Nephron (organoid): Measurements from ENCODE around the gene FZD2.
"Not testable (repeated sequence)": the region's sequence is repeated elsewhere in the genome, so short reads cannot be mapped to it uniquely, and the experiment has no call there.

Source experiments
- H3K27ac Mint-ChIP-seq, 3 experiments: 2 replicates each; pipeline ENCODE4 v1.8.0; 2020; ENCODE audit warnings: mixed read lengths in 3 of 3, mild to moderate bottlenecking in 2 of 3, moderate library complexity in 1 of 3
- H3K27me3 Mint-ChIP-seq: 2 replicates; pipeline ENCODE4 v1.8.0; 2021; ENCODE audit warnings: low read depth, mild to moderate bottlenecking, moderate library complexity, mixed read lengths
- H3K36me3 Mint-ChIP-seq: 2 replicates; pipeline ENCODE4 v1.8.0; 2020; ENCODE audit warnings: low read depth, mixed read lengths
- H3K4me1 Mint-ChIP-seq: 2 replicates; pipeline ENCODE4 v1.8.0; 2020; ENCODE audit warnings: mixed read lengths
- H3K4me3 Mint-ChIP-seq, 3 experiments: 2 replicates each; pipeline ENCODE4 v1.8.0; 2020; ENCODE audit warnings: mild to moderate bottlenecking in 3 of 3, mixed read lengths in 3 of 3, moderate library complexity in 2 of 3
- H3K9me3 Mint-ChIP-seq: 2 replicates; pipeline ENCODE4 v1.8.0; 2020; ENCODE audit warnings: mixed read lengths
- TF ChIP-seq, protein P1 (sequence below), 3 experiments: fragments of 200-600 bp; sonication (generic); IDR thresholded peaks; one replicate each; pipeline ENCODE4 v1.5.0; 2021; ENCODE audit warnings: antibody characterized with exemption in 3 of 3; ENCODE audit not compliant: unreplicated experiment in 3 of 3

FZD2 gene

DNA sequence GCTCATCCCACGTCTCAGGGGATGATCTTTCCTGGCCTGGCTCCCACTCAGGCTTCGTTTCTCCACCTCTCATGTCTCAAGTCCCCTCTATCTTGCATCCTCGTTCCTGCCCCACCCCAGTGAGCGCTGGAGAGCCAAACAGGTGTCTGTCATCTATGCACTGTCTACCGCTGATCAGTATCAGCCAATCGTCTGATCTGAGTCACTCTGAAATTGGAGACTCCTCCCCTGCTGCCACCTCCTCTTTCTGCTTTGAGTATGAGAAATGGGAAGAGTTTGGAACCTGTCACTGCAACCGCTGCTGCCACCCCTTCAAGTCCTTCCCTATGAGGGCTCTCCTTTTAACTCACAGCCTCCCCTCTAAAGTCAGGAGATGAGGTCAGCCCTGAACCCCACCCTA, 28.0 kb downstream of the FZD2 start:
- TF ChIP-seq, protein P1, sequence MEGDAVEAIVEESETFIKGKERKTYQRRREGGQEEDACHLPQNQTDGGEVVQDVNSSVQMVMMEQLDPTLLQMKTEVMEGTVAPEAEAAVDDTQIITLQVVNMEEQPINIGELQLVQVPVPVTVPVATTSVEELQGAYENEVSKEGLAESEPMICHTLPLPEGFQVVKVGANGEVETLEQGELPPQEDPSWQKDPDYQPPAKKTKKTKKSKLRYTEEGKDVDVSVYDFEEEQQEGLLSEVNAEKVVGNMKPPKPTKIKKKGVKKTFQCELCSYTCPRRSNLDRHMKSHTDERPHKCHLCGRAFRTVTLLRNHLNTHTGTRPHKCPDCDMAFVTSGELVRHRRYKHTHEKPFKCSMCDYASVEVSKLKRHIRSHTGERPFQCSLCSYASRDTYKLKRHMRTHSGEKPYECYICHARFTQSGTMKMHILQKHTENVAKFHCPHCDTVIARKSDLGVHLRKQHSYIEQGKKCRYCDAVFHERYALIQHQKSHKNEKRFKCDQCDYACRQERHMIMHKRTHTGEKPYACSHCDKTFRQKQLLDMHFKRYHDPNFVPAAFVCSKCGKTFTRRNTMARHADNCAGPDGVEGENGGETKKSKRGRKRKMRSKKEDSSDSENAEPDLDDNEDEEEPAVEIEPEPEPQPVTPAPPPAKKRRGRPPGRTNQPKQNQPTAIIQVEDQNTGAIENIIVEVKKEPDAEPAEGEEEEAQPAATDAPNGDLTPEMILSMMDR (IDR thresholded peaks at IDR 0.05; ENCODE audit: unreplicated experiment in 3 of 3) = no peak
- peaks cover 30% of the 10 kb centered on the region for H3K4me1 Mint-ChIP-seq
- H3K9me3 Mint-ChIP-seq = no peaks in the 10 kb centered on the region
- H3K27me3 Mint-ChIP-seq = peaks cover 17% of the 10 kb centered on the region
- H3K4me3 Mint-ChIP-seq = no peak overlapping the region
- H3K27ac Mint-ChIP-seq = peak overlapping the region in 2 of 3 experiments; percentile 9 to 52
- H3K36me3 Mint-ChIP-seq = no peaks in the 10 kb centered on the region

DNA sequence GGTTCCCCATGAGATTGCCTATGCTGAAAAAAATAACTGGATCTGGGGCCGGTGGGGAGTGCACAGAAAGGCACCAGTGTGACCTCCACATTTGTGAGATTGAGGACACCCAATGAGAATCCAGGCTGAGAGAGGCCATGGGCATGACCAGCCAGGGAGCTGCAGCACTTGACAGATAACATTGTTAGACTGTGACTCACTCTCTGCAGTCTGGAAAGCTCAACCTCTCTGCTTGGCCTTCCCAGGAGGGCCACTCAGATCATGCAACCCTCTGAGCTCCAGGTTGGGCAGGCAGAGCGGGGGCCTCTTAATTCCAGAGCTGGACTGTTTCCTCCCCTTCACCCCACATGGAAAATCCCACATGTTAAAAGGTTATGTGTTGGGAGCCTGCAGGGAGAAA, 30.1 kb downstream of the FZD2 start:
- TF ChIP-seq, protein P1 (IDR thresholded peaks at IDR 0.05; ENCODE audit: unreplicated experiment in 3 of 3) = no peak
- Mint-ChIP-seq H3K27me3 (peaks cover 14% of the 10 kb centered on the region), H3K9me3 (no peaks in the 10 kb centered on the region), H3K4me1 (peaks cover 30% of the 10 kb centered on the region), H3K27ac (peak overlapping the region; percentile 77 to 87 (median 85)), H3K36me3 (no peaks in the 10 kb centered on the region), H3K4me3 (no peak overlapping the region)

DNA sequence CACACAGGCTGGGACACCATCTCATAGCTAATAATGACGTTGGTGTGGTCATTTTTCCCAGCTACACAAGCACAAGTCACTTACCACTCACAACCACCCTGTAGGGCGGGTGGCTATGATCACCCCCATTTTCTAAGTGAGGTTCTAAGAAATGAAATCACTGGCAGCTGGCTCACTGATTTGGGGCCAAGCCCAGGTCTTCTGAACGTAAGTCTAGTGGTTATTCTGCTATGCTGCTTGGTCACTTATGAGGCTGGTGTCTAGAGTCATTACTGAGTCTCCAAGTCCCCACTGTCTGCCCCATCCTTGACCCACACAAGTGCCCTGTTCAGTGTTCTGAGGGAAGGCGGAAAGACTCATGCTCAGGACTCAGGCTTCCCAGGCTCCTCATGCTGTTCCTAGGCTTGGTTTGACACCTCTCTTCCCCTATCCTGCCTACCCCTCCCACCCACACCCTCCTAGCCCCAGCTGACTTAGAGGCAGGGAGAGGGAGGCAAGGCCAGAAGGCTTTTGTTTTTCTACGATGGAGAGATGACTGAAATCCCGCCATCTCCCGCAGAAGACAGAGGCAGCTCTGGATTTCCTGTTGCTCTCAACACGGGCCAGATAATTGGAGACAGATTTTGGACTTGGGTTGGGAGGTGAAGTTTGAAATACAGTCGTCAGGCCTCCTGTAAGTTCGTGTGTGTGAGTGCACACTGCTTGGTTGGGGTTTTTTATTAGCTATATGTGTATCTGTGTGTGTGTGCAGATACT, 32.2 kb downstream of the FZD2 start:
- peaks cover 27% of the 10 kb centered on the region for H3K27me3 Mint-ChIP-seq
- no peaks in the 10 kb centered on the region for H3K9me3 Mint-ChIP-seq
- no peak overlapping the region for H3K27ac Mint-ChIP-seq
- TF ChIP-seq, protein P1 (IDR thresholded peaks at IDR 0.05; ENCODE audit: unreplicated experiment in 3 of 3) = no peak
- H3K4me3 Mint-ChIP-seq = no peak overlapping the region
- H3K36me3 Mint-ChIP-seq = no peaks in the 10 kb centered on the region
- peaks cover 34% of the 10 kb centered on the region for H3K4me1 Mint-ChIP-seq

DNA sequence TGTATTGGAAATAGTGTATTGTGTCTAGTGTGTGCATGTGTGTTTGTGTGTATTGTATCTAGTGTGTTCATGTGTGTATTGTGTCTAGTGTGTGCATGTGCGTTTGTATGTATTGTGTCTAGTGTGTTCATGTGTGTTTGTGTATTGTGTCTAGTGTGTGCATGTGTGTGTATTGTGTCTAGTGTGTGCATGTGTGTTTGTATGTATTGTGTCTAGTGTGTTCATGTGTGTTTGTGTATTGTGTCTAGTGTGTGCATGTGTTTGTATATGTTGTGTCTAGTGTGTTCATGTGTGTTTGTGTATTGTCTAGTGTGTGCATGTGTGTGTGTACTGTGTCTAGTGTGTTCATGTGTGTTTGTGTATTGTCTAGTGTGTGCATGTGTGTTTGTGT, 32.8 kb downstream of the FZD2 start:
- H3K36me3 Mint-ChIP-seq, H3K27ac Mint-ChIP-seq, H3K9me3 Mint-ChIP-seq, H3K4me3 Mint-ChIP-seq: not testable (repeated sequence)
- Mint-ChIP-seq H3K4me1 (peaks cover 37% of the 10 kb centered on the region), H3K27me3 (peaks cover 27% of the 10 kb centered on the region)

DNA sequence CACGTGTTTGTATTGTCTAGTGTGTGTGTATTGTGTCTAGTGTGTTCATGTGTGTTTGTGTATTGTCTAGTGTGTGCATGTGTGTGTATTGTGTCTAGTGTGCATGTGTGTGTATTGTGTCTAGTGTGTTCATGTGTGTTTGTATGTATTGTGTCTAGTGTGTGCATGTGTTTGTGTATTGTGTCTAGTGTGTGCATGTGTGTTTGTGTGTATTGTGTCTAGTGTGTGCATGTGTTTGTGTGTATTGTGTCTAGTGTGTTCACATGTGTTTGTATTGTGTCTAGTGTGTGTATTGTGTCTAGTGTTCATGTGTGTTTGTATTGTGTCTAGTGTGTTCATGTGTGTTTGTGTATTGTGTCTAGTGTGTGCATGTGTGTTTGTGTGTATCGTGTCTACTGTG, 33.5 kb downstream of the FZD2 start:
- H3K36me3 Mint-ChIP-seq, H3K4me3 Mint-ChIP-seq, H3K9me3 Mint-ChIP-seq, H3K27ac Mint-ChIP-seq: not testable (repeated sequence)
- H3K4me1 Mint-ChIP-seq = peaks cover 34% of the 10 kb centered on the region
- peaks cover 22% of the 10 kb centered on the region for H3K27me3 Mint-ChIP-seq

DNA sequence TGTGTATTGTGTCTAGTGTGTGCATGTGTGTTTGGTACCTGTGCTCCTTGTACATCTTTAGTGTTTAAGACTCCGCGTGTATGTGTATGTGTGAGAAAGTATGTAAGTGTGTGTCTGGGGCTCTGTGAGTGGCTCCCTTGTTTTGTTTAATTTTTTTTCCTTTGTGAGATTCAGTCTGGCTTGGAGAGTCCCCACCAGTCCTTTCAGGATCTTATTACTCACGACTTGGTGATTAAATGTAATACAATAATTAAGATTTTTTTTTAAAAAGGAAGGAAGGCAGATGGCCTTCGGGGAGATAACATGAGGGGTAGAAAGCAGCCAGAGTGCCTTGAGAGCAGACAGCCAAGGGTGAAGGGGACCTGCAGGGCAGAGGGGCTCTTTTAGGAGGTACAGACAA, 33.9 kb downstream of the FZD2 start:
- H3K9me3 Mint-ChIP-seq = no peaks in the 10 kb centered on the region
- no peak overlapping the region for H3K4me3 Mint-ChIP-seq
- no peak overlapping the region for H3K27ac Mint-ChIP-seq
- peaks cover 32% of the 10 kb centered on the region for H3K4me1 Mint-ChIP-seq
- H3K36me3 Mint-ChIP-seq = no peaks in the 10 kb centered on the region
- TF ChIP-seq, protein P1 (IDR thresholded peaks at IDR 0.05; ENCODE audit: unreplicated experiment in 3 of 3) = no peak
- peaks cover 22% of the 10 kb centered on the region for H3K27me3 Mint-ChIP-seq

DNA sequence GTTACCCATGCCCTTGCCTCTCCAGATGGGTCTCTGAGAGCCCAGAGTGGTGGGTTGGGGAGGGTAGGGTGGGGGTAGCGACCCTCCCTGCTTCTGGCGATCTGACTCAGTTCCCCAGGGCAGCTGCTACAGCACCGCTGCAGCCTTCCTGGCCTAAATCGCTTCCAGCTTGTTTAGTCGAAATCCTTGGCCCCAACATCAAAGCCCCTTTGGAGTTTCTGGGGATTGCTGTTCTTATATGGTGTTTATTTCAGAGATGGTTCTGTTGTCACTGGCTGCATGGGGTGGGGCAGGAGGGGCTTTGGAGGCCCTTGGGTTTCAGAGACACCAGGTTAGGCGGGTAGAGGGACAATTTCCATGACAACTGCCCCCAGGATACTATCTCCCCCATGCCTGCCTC, 35.9 kb downstream of the FZD2 start:
- Mint-ChIP-seq H3K9me3 (no peaks in the 10 kb centered on the region), H3K27me3 (peaks cover 13% of the 10 kb centered on the region), H3K36me3 (no peaks in the 10 kb centered on the region), H3K4me1 (peaks cover 22% of the 10 kb centered on the region), H3K4me3 (no peak overlapping the region), H3K27ac (peak overlapping the region in 1 of 3 experiments; percentile 52)
- TF ChIP-seq, protein P1 (IDR thresholded peaks at IDR 0.05; ENCODE audit: unreplicated experiment in 3 of 3) = no peak
